ENCODE data around the gene EMILIN3.

EMILIN3 gene

GRCh38 chr20:41394931-41395666 lies 28.5 kb upstream of the EMILIN3 start:
- Histone ChIP-seq H3K36me3 (ENCODE audit: control insufficient read depth in 2 of 2, insufficient read depth in 1 of 2, low read length in 2 of 2) (no peaks in the 10 kb centered on the region), H3K4me1 (ENCODE audit: control insufficient read depth, insufficient read depth, low read length) (no peaks in the 10 kb centered on the region), H3K9me3 (ENCODE audit: control insufficient read depth, insufficient read depth, low read depth, low read length) (no peaks in the 10 kb centered on the region), H3K27ac (ENCODE audit: extremely low read depth, low read depth, low read length) (no peak overlapping the region), H3K4me3 (ENCODE audit: low read depth, low read length) (no peak overlapping the region)
- CTCF ChIA-PET, result interaction anchor here (1.1 kb wide), 1 partner anchor 54 kb away, joined by 3 read pairs; the partner anchor contains the start of gene LPIN3
- POLR2A ChIA-PET, result no interaction called here
- TF ChIP-seq ZNF416 (tag by site-specific recombination; IDR thresholded peaks at IDR 0.05), result no peak
- TF ChIP-seq ZNF24 (tag by site-specific recombination; IDR thresholded peaks at IDR 0.05), result no peak
- no peak for TF ChIP-seq ZNF624 (tag by site-specific recombination; IDR thresholded peaks at IDR 0.05)
- TF ChIP-seq ZNF214 (tag by site-specific recombination; IDR thresholded peaks at IDR 0.05; ENCODE audit: borderline replicate concordance), result no peak
- no peak for TF ChIP-seq ZNF48 (tag by site-specific recombination; IDR thresholded peaks at IDR 0.05)
- TF ChIP-seq ZNF626 (tag by site-specific recombination; IDR thresholded peaks at IDR 0.05), result no peak
- no peak for TF ChIP-seq ZNF391 (tag by site-specific recombination; IDR thresholded peaks at IDR 0.05; ENCODE audit: borderline replicate concordance, low read depth)

GRCh38 chr20:41394081-41394480 lies 27.5 kb upstream of the EMILIN3 start:
- Histone ChIP-seq H3K4me3 (ENCODE audit: low read depth, low read length) (no peak overlapping the region), H3K27ac (ENCODE audit: extremely low read depth, low read depth, low read length) (no peak overlapping the region), H3K36me3 (ENCODE audit: control insufficient read depth in 2 of 2, insufficient read depth in 1 of 2, low read length in 2 of 2) (no peaks in the 10 kb centered on the region), H3K9me3 (ENCODE audit: control insufficient read depth, insufficient read depth, low read depth, low read length) (no peaks in the 10 kb centered on the region), H3K4me1 (ENCODE audit: control insufficient read depth, insufficient read depth, low read length) (no peaks in the 10 kb centered on the region)
- ChIA-PET CTCF (no interaction called here), POLR2A (no interaction called here)
- TF ChIP-seq ZNF580 (tag by site-specific recombination; IDR thresholded peaks at IDR 0.05) (no peak), ZNF19 (tag by site-specific recombination; IDR thresholded peaks at IDR 0.05; ENCODE audit: low read depth) (no peak), ZNF16 (tag by site-specific recombination; IDR thresholded peaks at IDR 0.05; ENCODE audit: low read depth) (no peak), HOXD13 (CRISPR knock-in tag; IDR thresholded peaks at IDR 0.05; ENCODE audit: borderline replicate concordance) (no peak), ELK4 (IDR thresholded peaks at IDR 0.05; ENCODE audit: borderline replicate concordance, low read depth, low read length) (no peak), ZNF354C (tag by site-specific recombination; IDR thresholded peaks at IDR 0.05; ENCODE audit: borderline replicate concordance, low read depth) (no peak), ZNF157 (tag by site-specific recombination; IDR thresholded peaks at IDR 0.05) (no peak), PRDM1 (tag by site-specific recombination; IDR thresholded peaks at IDR 0.05) (no peak), ZNF23 (tag by site-specific recombination; IDR thresholded peaks at IDR 0.05; ENCODE audit: borderline replicate concordance) (no peak), ZNF223 (tag by site-specific recombination; IDR thresholded peaks at IDR 0.05) (no peak), ZBTB6 (tag by site-specific recombination; IDR thresholded peaks at IDR 0.05) (no peak), MEIS1 (CRISPR knock-in tag; IDR thresholded peaks at IDR 0.05; ENCODE audit: borderline replicate concordance) (no peak), ZNF623 (tag by site-specific recombination; IDR thresholded peaks at IDR 0.05) (no peak), ZNF624 (tag by site-specific recombination; IDR thresholded peaks at IDR 0.05) (no peak), ZNF777 (tag by site-specific recombination; IDR thresholded peaks at IDR 0.05; ENCODE audit: borderline replicate concordance) (no peak), ZBTB44 (tag by site-specific recombination; IDR thresholded peaks at IDR 0.05) (no peak), ZSCAN23 (tag by site-specific recombination; IDR thresholded peaks at IDR 0.05) (no peak)
